ENCODE data around the gene SCMH1. TPM values are rescaled to one million over a fixed set of nuclear protein-coding genes. Genes with fewer than 3 reads are reported as not detected.

SCMH1 gene
- total RNA-seq, 1 experiment from 2014 or later, result 16.5 TPM

DNA sequence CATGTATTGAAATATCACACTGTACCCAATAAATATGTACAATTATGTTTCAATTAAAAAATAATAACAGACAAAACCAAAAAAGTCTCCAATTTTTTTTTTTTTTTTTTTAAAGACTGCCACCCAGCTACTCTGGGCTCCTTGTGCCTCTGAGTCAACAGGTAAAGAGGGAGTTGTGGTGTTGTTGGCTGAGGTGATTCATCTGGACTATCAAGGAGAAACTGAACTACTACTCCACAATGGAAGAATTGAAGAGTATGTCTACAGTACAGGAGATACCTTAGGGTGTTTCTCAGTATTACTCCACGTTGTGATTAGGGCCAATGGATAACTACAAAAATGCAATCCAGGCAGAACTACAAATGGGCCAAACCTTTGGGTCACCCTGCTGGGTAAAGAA lies 67.9 kb downstream of the SCMH1 start:
- Histone ChIP-seq H3K27me3 (ENCODE audit: insufficient read depth, low read length) (no peaks in the 10 kb centered on the region), H4K8ac (replicated peaks; ENCODE audit: insufficient read length, low read depth, low read length) (no peak overlapping the region), H3K14ac (ENCODE audit: insufficient read depth, low read length) (no peak overlapping the region), H4K20me1 (ENCODE audit: control insufficient read depth, insufficient read depth, insufficient read length) (no peaks in the 10 kb centered on the region), H3K56ac (ENCODE audit: insufficient read length, low read depth, low read length) (no peak overlapping the region), H2BK5ac (ENCODE audit: insufficient read length, low read length) (no peak overlapping the region), H2BK20ac (ENCODE audit: low read depth, low read length, poor library complexity, severe bottlenecking) (no peak overlapping the region), H3K4me2 (ENCODE audit: insufficient read depth, insufficient read length, low read length) (no peak overlapping the region), H3K23me2 (ENCODE audit: insufficient read length, low read depth, low read length, poor library complexity, severe bottlenecking) (no peaks in the 10 kb centered on the region), H4K5ac (ENCODE audit: insufficient read length, low read depth, low read length) (no peak overlapping the region), H3K27ac (ENCODE audit: insufficient read length, low read depth, low read length) (no peak overlapping the region), H2BK15ac (ENCODE audit: low read depth, low read length) (no peak overlapping the region), H3K23ac (ENCODE audit: insufficient read length, low read depth, low read length) (no peak overlapping the region), H3T11ph (ENCODE audit: low read length) (no peak overlapping the region), H4K91ac (ENCODE audit: insufficient read length, low read depth, low read length) (no peak overlapping the region), H3K4ac (ENCODE audit: low read depth, low read length) (no peak overlapping the region), H3K79me2 (ENCODE audit: insufficient read depth, low read length) (no peaks in the 10 kb centered on the region), H2AK5ac (ENCODE audit: insufficient read length, low read length) (no peak overlapping the region), H2AFZ (ENCODE audit: low read length) (no peak overlapping the region), H3K79me1 (ENCODE audit: insufficient read depth, low read depth, low read length, poor library complexity, severe bottlenecking) (no peaks in the 10 kb centered on the region), H3K9me3 (ENCODE audit: control insufficient read depth, low read depth, low read length) (peaks cover 3% of the 10 kb centered on the region), H2BK12ac (ENCODE audit: insufficient read length, low read depth, low read length) (no peak overlapping the region), H3K4me1 (ENCODE audit: insufficient read depth, low read length) (no peaks in the 10 kb centered on the region), H3K18ac (ENCODE audit: insufficient read length, low read depth, low read length) (no peak overlapping the region), H2BK120ac (ENCODE audit: low read depth, low read length, poor library complexity, severe bottlenecking) (no peak overlapping the region), H3K9ac (ENCODE audit: extremely low read depth, insufficient read length, low read length) (no peak overlapping the region)
- no peak for TF ChIP-seq CTCF (conservative IDR thresholded peaks at IDR 0.05)
- DNase-seq, result no peak
- WGBS (ENCODE audit: extremely low coverage, insufficient read length, low lambda C conversion rate), result no CpG with 5 or more reads among the region's 1 CpG
- no peaks in the 10 kb centered on the region; the same call in 1 of the 2 replicates for H3K27me3 Mint-ChIP-seq (ENCODE audit: low read depth)
- peaks cover 23 to 40% (median 29%) of the 10 kb centered on the region in 3 experiments for H3K36me3 Mint-ChIP-seq (ENCODE audit: insufficient read depth in 1 of 3, low read depth in 3 of 3)
- no peak overlapping the region for H3K4me3 Mint-ChIP-seq
- H3K9me3 Mint-ChIP-seq, result peaks cover 38 to 48% of the 10 kb centered on the region in 2 experiments
- no peaks in the 10 kb centered on the region for H3K4me1 Mint-ChIP-seq
- no peak overlapping the region for H3K27ac Mint-ChIP-seq

Measured in H9 (cell line).